ENCODE results near the gene TBC1D8.
A peak's percentile ranks its signal among the peaks of the same experiment; 100 is the strongest.

The TBC1D8 gene

GRCh38 chr2:101135412-101136296 is 15.5 kb downstream of the TBC1D8 start:
- DNase-seq (ENCODE audit: low read depth in 2 of 2) = no peak

- no peak for DNase-seq (ENCODE audit: low read depth in 2 of 2)
These were observed 17.6 kb downstream of the TBC1D8 start for GRCh38 chr2:101133492-101134100.

DNA sequence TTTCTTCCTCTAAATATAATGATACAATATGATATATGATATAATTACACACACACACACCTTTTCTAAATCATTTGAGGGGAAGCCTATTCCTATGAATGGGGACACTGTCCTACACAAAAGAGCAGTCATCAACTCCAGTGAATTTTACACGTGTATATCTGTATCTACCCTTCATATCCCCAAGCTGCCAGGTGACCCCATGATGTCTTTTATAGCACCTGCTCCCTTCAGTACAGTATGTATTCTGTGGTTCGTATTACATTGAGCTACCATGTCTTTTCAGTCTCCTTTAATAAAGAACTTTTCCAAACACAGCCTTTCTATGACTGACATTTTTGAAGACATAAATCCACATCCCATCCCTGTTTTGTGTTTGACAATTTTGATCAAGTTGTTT is 19.0 kb downstream of the TBC1D8 start:
- DNase-seq (ENCODE audit: low read depth in 2 of 2) = no peak

DNA sequence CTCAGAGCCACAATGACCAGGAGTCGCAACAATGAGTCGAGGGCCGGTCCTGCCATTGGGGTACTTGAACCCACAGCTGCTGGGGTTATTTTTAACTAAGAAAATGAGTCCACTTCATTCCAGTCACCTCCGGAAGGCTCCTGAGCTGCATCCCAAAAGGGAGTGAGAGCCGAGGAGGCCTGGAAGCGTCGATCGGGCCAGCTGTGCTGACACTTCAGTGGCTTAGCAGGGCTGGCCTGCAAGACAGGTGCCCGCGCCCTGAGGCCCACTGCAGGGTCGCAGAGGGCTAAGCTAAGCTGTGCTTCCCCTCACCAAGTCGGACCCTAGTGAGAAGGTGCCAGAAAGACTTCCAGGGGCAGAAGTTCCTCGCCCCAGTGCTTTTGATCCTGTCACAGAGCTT is 21.1 kb downstream of the TBC1D8 start:
- DNase-seq (ENCODE audit: low read depth in 2 of 2) = no peak

GRCh38 chr2:101127319-101128056 is 23.7 kb downstream of the TBC1D8 start:
- no peak for DNase-seq (ENCODE audit: low read depth in 2 of 2)

GRCh38 chr2:101125808-101126207 is 25.4 kb downstream of the TBC1D8 start:
- DNase-seq (ENCODE audit: low read depth in 2 of 2) = no peak

DNA sequence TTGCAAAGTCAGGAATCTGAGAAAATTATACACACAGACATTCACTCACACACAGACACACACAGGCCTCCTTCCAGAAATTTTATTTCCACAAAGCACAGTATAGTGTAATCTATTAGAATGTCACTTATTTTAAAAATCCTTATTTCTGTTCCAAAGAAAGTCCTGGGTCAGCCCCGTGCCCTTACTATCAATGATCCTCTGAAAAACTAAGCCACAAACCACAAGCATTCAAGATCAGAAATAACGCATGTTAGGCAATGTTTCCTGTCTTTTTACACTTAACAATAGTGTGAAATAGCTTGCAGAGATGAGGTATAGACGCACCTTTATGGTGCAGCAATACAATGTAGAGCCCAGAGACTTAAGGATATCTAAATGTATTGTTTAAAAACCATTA is 25.8 kb downstream of the TBC1D8 start:
- no peak for DNase-seq (ENCODE audit: low read depth in 2 of 2)

DNA sequence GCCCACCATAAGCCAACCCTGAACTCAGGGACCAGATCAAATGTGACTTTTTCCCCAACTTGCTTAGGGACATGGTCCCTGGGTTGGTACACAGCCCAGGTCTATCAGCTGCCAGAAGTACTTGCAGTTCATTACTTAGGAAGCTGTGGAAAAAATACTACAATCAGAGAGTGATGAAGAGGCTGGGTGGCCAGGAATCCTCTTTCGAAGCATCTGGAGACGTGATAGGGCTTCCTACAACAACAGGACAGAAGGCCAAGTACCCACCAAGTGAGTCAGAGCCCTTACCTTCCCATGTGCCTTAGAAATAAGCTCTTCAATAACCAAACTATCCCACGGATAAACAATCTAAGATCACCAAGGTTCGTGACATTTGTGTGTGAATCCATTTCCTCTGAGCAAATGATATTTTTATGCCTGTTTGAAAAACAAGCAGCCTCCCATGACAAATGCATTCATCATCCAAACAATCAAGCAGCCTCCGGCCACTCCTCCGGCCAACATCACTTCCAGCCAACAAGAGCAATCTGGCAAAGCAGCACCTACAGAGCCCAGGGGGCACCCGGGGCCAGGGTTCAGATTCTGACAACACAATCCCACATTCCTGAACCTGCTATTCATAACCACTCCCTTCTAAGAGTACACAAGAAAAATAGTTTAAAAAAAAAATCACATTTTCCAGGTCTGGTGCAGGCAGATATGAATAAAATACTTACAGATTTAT is 26.4 kb downstream of the TBC1D8 start:
- DNase-seq (ENCODE audit: low read depth in 2 of 2) = no peak

DNA sequence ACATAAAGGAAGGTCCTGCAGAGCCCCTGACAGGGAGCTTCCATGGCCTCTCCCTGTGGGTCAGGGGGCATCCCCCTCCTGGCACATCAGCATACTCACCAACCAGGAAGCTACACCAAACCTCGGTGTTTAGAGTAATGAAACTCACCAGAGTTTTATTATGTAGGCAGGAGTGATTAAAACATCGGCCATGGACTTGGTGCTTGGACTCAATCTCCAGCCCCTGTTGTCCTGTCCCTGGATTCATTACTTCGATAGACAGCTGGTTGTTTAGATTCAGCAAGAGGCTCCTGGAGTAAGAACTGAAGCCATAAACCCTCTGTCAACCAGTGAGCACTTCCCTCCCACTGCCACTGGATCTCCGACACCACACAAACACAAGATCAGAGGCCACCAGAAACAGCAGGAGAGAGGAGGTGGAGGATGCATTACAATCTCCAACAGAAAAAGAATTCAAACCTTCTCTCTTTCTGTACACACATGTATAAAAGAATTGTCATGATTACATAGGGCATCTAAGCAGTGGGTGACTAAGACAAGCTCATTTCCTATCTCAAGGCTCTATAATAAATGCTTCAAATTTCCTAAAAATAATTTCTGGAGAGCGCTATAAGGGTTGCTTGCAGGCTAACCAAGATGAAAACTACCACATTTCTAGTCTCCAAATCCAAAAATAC is 27.2 kb downstream of the TBC1D8 start:
- DNase-seq (ENCODE audit: low read depth in 2 of 2) = no peak

DNA sequence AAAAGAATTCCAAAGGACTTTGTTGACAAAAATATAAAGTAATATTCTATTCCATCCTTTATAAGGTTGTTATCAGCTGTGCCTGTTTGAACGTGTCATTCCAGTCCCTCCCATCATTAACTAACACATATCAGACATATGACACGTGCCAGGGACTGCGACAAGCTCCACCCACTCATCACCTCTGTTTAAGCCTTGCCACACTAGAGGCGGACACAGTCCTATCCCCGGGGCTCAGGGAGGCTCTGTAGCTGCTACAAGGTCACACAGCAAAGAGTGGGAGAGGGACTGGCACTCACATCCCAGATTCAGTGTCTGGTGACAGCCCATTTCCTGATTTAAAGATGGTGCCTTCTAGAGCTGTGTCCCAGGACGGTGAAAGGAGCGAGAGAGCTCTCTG is 30.0 kb downstream of the TBC1D8 start:
- no peak for DNase-seq (ENCODE audit: low read depth in 2 of 2)

DNA sequence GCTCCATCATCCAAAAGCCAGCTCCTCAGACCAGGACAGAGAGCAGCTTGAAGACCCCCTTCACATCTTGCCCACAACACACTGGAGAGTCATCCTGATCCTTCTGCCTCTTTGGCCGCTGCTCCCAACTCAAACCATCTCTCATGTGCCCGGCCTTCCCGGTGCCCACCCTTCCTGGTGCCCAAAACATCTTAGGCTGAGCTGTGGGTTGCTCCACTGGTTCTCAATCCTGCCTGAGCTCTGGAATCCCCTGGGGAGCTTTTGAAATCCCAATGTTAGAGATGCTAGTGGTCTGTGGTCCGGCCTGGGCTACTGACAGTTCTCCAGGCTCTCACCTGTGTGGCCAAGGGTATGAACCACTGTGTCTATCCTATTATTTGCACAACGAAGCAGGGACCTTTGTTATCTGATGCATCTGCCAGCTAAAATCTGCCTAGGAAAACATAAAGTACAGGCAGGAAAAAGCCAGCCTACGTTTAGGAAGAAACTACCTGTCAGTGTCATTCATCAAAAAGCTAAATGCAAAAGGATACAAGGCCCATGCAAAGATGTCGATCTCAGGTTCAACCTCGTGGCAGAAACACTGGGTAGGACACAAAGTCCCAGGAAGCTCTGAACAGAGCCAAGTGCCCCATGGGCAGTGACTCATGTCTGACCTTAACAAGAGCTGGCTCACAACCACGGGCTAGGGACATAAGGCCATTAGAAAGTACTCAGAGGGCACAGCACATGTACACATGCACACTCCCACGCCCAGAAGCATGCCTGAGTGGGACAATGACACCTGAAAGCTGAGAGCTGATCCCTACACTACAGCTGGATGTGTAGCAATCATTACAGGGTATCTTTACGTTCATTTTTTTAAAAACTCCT is 30.8 kb downstream of the TBC1D8 start:
- DNase-seq (ENCODE audit: low read depth in 2 of 2) = no peak

DNA sequence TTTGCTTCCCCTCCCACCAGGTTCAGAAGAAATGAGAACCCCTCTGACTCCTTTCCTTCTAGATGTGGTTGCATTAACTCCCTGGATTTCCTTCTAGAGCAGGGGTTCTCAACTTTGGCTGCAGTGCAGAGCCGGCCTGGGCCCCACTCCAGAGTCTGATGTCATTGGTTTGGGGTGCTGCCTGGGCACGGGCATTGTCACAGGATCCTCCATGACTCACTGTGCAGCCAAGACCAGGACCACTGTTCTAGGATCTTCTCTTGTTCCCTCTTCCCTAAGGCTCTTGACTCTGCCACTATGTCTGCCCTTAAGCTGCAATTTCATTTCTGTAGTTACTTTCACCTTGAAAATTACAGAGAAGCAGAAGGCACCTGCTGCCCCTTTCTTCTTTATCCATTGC is 31.8 kb downstream of the TBC1D8 start:
- DNase-seq (ENCODE audit: low read depth in 2 of 2) = no peak

- DNase-seq (ENCODE audit: low read depth in 2 of 2) = no peak
These were observed 34.2 kb downstream of the TBC1D8 start for GRCh38 chr2:101116841-101117552.

GRCh38 chr2:101116348-101116747 is 34.8 kb downstream of the TBC1D8 start:
- DNase-seq (ENCODE audit: low read depth in 2 of 2) = no peak

- no peak for DNase-seq (ENCODE audit: low read depth in 2 of 2)
These were observed 35.5 kb downstream of the TBC1D8 start for GRCh38 chr2:101115664-101116063.

DNA sequence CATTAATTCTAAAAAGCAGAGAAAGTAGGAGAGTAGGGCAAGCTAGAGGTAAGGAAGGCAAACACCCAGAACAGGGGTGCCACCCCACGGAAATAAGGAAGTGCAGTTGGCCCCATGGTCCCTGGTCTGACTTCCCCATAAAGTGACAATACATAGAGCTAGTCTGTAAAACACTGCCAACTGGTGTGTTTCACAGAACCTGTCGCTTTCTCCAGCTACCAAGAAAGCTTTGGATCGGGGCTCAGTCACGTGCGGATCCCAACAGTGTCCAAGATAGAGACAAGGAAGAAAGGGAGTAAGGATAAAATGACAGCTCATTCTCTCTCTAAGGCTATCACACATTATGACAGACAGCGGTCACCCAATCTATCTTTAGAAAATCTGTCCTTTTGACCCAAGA is 36.4 kb downstream of the TBC1D8 start:
- DNase-seq (ENCODE audit: low read depth in 2 of 2) = no peak

DNA sequence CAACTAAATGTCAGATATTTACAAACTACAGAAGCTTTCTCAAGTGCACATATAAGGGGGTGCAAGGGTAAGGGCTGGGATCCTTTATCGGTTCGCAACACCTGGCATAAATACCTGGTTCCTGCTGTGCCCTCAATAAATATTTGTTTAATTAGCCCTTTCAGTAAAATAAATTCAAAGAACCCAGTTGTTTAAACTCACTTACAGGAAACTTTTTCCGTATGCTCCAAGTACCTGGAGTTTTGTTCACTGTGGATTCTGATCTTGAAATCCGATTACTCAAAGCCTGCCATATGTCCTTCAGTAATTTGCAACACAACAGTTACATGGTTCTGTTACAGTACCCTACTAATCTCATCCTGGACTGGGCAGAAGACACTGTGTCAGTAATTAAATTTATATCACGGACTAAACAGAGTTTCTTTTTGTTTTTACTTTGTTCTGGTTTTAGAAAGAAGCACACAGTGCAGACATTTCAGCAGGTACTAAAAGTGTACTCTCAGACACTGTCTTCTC is 36.9 kb downstream of the TBC1D8 start:
- no peak for DNase-seq (ENCODE audit: low read depth in 2 of 2)

DNA sequence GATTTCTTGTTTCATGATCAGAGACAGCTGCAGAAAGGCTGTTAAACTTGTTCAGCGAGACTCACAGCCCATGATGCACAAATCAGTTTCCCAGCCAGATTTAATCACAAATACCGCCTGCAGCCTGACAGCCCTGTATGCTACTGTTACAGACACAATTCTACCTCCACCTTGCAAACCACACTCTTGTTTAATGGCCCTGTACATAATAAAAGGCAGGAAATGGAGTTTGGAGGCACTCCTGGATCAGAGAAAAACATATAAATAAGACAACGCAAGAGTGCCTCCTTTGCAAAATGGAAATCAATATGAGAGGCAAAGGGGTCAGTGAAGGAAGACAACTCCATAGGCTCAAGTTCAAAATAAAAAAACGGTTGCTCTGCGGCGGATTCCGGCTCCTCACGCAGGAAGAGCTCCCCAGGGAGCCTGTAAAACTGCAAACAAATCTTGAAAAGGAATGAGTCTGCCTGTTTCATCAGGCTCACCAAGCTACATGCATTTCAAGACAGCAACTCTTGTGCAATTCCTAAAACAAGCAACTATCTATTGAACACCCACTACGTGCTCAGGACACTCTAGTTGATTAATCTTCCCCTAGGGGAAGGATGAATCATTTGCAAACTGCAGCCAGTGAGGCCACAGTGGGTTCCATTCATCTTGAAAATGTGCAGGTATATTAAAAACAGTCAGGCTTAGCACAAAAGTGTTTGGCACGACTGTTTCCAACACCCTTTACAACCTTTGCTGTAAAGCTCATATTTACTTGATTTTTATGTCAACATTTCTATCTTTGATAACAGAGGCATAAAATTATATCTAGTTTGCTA is 37.5 kb downstream of the TBC1D8 start:
- peak; percentile 44 for DNase-seq (ENCODE audit: low read depth in 2 of 2)

GRCh38 chr2:101112772-101113157 is 38.4 kb downstream of the TBC1D8 start:
- no peak for DNase-seq (ENCODE audit: low read depth in 2 of 2)

Measured in fibroblast of skin of left biceps (primary cell).